GM12892 (cell line): ENCODE measurements around the gene PRKAA2.

Source experiments
- POLR2A ChIP-seq: IDR thresholded peaks from 2 replicates; pipeline ENCODE4 v1.6.1; 2011; ENCODE audit warnings: low read depth, low read length, control low read depth
- POLR2AphosphoS5 ChIP-seq: IDR thresholded peaks from 2 replicates; pipeline ENCODE4 v1.6.1; 2011; ENCODE audit warnings: low read depth, low read length, control low read depth
- TAF1 ChIP-seq: IDR thresholded peaks from 2 replicates; pipeline ENCODE4 v1.6.1; 2011; ENCODE audit warnings: low read depth, mild to moderate bottlenecking, control low read depth, low read length, borderline replicate concordance

- no peak for TF ChIP-seq POLR2AphosphoS5
- TF ChIP-seq POLR2A, result no peak
- TF ChIP-seq TAF1, result no peak
These were observed 62.3 kb downstream of the PRKAA2 start for GRCh38 chr1:56707379-56707778.
